ENCODE results near the gene PHTF2.

Gene PHTF2

GRCh38 chr7:77794000-77794399 is 4.6 kb upstream of the PHTF2 start:
- no peak for DNase-seq (ENCODE audit: low spot score)

GRCh38 chr7:77796109-77796508 is 2.5 kb upstream of the PHTF2 start:
- DNase-seq (ENCODE audit: low spot score): no peak

DNA sequence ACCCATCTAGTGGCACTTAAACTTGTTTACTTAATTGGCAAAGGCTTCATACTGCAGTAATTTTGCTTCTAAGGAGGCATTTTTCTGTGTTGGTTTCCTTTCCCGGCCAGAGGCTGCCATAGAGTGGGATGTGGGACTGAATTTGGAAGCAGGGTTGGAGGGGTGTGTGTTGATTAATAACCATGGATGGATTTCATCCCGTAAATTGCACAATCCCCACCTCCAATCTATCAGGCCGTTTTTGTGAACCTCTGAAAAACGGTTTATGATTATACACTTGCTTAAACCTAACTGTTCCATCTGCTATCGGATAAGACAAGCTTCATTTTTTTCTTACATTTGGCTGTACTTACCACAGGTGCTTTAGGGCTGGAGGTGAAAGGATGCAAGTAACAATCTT is 1.6 kb upstream of the PHTF2 start:
- DNase-seq (ENCODE audit: low spot score): no peak

DNA sequence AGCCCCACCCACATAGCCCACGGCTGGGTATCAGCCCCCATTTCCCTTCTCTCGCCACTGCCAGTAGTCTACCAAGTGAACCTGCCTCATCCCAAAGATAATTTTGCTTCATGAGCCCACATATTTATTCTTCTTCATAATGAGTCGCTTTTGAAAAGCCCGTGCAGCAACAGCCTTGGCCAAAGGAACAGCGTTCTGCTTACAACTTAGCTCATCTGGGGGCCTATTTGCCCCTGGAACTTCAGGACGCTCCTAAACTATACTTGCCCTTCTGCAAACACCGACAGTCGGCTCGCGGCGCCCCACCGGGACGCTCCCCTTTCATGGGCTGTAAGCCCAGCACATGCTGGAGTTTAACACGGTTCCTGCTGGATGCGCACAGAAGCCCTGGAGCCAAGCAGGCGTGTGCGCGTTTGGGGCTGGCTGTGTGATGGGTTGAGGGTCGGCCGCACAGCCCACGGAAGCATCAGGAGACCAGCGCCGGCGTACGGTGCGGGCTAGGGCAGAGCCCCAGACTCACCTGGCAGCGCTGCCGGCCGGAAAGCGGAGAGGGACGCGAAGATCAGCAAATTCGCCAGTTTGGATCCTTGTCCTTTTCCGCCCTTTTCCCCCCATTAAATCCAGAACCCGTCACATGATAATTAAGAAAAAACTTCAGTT is 709 bp upstream of the PHTF2 start:
- DNase-seq (ENCODE audit: low spot score): peak; percentile 6

- peak; percentile 32 for DNase-seq (ENCODE audit: low spot score)
Measured at GRCh38 chr7:77799078-77799964, 748 bp downstream of the PHTF2 start.

DNA sequence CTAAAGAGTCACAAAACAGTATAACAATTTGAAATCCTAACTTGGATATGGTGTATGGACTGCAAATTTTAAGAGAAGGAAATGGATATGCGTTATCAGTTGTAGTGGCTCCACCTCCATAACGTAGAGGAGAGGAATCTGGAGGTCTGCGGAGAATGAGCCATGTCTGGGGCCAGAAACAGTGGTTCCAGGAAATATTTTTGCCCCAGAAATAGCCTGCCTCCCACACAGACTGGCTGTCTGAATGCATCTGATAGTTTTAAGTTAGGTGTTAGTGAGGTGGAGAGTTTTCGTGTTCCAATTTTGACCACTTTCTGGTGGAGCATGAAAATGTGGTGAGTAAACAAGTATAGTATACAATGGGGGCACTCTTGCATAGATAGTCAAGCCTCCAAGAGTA is 1.6 kb downstream of the PHTF2 start:
- no peak for DNase-seq (ENCODE audit: low spot score)

- DNase-seq (ENCODE audit: low spot score): no peak
Measured at GRCh38 chr7:77800730-77801129, 2.2 kb downstream of the PHTF2 start.

- no peak for DNase-seq (ENCODE audit: low spot score)
Measured at GRCh38 chr7:77802557-77803405, 4.2 kb downstream of the PHTF2 start.

DNA sequence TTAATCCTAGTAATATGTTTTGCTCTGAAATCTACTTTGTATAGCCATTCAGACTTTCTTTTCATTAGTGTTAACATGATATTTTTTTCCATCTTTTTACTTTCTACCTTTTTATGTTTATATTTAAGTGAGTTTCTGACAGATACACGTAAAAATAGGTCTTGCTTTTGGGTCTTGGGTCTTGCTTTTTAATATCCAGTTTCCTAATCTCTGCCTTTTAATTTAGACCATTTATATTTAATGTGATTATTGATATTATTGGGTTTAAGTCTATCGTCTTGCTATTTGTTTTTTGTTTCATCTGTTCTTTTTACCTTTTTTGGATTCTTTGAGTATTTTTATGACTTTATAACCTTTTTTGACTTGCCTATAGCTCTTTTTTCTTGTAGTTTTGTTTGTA is 7.9 kb downstream of the PHTF2 start:
- no peak for DNase-seq (ENCODE audit: low spot score)

DNA sequence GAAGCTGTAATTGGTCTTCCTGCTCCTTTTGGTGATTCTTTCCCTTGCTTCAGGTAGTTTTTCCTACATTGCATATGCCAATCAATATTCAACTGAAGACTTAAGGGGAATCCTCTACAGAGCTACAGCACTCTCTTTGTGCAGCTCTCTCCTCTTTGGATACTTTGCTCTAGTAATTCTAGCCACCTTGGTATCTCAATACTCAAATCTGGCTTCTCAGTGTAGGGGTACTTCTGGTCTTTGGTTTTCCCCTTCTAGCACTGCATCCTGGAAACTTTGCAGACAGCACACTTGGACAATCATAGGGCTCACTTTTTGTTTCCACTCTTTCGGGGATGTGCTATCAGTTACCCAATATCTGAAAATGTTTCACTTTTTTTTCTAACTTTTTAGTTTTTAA is 9.9 kb downstream of the PHTF2 start:
- no peak for DNase-seq (ENCODE audit: low spot score)

DNA sequence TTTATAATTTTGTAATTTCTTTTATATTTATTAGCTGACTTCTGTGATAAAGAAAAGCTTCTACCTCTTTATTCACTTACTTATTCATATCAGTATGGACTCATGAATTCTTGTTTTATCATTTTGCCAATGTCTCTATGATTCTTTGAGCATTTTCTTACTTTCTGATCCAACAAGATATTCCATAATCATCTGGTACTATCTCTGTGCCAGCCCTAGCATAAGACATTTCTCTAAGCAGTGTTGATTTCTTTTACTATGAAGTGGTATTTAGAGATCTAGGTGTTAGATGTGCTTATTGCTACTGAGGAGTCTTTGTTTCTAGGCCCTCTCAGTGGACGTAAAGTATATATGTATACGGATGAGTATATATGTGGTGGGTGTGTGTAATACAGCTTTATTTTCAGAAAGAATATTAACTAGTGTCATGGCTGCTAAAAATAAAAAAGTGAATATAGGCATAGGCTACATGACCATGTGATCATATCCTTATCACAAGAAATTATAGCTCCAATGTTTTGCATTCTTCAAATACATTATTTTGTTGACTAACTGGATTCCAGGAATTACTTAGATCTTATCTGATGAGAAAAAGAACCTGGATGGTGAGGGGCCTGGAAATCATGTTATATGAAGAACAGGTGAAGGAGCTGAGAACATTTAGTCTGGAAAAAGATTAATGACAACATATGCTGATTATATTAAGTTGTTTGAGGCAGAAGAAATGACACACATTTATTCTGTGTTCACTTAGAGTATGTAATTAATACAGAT is 13.1 kb downstream of the PHTF2 start:
- peak; percentile 30 for DNase-seq (ENCODE audit: low spot score)

DNA sequence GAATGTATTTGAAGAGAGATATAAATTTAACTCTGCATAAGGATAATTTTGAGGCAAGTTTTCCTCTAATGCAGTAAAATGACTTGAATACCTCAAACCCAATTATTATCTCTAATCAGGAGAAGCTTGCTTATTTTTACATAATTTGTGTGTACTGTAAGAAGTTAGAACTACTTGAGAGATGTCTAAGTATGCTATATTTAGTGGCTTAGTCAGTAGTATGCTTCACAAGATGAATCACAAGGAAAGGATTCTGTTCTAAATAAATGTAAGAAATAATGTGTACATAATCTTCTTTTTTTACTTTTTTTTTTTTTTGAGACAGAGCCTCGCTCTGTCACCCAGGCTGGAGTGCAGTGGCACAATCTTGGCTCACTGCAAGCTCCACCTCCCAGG is 13.7 kb downstream of the PHTF2 start:
- peak; percentile 60 for DNase-seq (ENCODE audit: low spot score)

- no peak for DNase-seq (ENCODE audit: low spot score)
Measured at GRCh38 chr7:77813180-77813579, 14.6 kb downstream of the PHTF2 start.

GRCh38 chr7:77819021-77819420 is 20.4 kb downstream of the PHTF2 start:
- DNase-seq (ENCODE audit: low spot score): no peak

GRCh38 chr7:77820967-77821366 is 22.4 kb downstream of the PHTF2 start:
- no peak for DNase-seq (ENCODE audit: low spot score)

DNA sequence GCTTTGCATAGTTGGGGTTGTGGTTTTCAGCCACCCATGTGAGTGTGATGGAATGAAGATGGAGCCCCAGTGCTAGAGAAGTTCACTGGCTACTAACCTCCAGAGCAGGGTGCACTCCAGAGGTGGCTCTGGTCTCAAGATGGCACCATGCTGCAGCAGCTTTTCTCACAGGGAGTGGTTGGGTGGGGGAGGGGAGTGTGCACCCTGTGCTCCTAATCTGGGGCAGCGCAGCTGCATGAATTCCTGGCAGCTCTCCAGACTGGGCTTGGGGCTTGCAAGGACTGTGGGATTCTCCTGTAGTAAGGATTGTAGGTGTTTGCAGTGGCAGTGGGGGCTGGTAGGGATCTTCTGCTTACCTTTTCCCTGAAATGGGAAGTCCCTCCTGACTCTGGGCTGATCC is 23.7 kb downstream of the PHTF2 start:
- DNase-seq (ENCODE audit: low spot score): no peak

DNA sequence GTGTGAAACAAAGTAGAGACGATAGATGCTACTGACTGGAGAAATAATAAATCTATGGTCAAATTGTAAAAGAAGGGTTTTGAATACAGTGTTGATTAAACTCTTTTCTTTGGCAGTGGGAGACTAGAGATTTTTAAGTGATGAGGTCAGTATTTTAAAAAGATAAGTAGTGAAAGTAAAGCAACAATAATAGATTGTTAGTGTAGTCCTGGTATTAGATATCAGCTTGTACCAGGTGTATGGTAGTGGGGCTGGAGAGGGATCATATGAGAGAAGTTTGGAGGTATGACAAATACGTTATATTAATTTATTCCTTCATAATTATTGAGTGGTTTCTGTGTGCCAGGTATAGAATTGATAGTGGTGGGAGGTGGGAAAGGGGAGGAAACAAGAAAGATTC is 25.2 kb downstream of the PHTF2 start:
- no peak for DNase-seq (ENCODE audit: low spot score)

DNA sequence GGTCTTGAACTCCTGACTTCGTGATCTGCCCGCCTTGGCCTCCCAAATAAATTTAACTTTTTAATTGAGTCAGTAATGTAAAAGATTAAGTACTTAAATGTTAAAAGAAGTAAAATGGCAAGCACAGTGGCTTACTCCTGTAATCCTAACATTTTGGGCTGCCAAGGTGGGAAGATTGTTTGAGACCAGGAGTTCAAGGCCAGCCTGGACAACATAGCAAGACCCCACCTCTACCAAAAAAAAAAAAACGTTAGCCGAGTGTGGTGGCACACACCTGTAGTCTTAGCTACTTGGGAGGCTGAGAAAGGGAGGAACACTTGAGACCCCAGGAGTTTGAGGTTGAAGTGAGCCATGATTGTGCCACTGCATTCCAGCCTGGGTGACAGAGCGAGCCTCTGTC is 26.1 kb downstream of the PHTF2 start:
- DNase-seq (ENCODE audit: low spot score): no peak

GRCh38 chr7:77825131-77825530 is 26.6 kb downstream of the PHTF2 start:
- no peak for DNase-seq (ENCODE audit: low spot score)

DNA sequence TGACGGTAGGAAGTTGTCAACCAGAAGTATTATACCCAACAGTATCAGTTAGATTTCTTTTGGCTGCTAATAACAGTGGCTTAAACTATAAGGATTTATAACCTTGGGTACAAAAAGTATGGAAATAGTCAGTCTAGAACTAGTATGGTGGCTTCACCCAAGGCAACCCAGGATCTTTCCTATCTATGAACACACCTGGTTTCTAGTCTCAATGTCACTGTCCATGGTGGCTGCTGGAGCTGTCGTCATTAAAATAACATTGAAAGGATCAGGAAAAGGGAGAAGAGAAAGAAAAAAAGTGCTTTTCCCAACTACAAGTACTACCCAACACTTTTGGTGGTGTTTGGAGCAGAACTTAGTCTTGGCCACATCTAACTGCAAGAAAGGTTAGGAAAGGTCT is 27.7 kb downstream of the PHTF2 start:
- no peak for DNase-seq (ENCODE audit: low spot score)

GRCh38 chr7:77827999-77828398 is 29.4 kb downstream of the PHTF2 start:
- DNase-seq (ENCODE audit: low spot score): no peak
